B cell (primary cell): Measurements from ENCODE around the gene OXA1L. TPM values are rescaled to one million over a fixed set of nuclear protein-coding genes. Genes with fewer than 3 reads are reported as not detected.
A peak's percentile ranks its signal among the peaks of the same experiment; 100 is the strongest.

Experiments
- ATAC-seq: fragments of 200-7000 bp; cut with Tn5 transposase; one replicate; pipeline ENCODE4 v1.10.0; 2021; ENCODE audit warnings: low read depth, mild to moderate bottlenecking, moderate number of reproducible peaks, moderate library complexity
- CTCF ChIA-PET: fragments of 350-600 bp; sonication (Branson Sonifier 250); formaldehyde crosslinking; loops from one replicate; lab custom pipeline; 2021; ENCODE audit warnings: antibody characterized with exemption, inconsistent platforms; lab: Charles Lee
- POLR2A ChIA-PET: fragments of 350-600 bp; sonication (Branson Sonifier 250); formaldehyde crosslinking; loops from one replicate; lab custom pipeline; 2021; ENCODE audit warnings: antibody characterized with exemption; lab: Charles Lee
- DNase-seq: peaks from one replicate; pipeline ENCODE4 v3.0.0; 2013
- H2AFZ ChIP-seq: 2 replicates; pipeline ENCODE4 v1.6.1; 2012; ENCODE audit warnings: mild to moderate bottlenecking, low read depth, low read length; ENCODE audit not compliant: insufficient read depth, poor library complexity, severe bottlenecking
- H3K27ac ChIP-seq, 2 donors: 1 replicate in 1 of 2; 2 replicates in 1 of 2; pipeline ENCODE4 v1.5.1; 2012 to 2013; ENCODE audit warnings: low read length in 2 of 2, mild to moderate bottlenecking in 2 of 2, moderate library complexity in 1 of 2
- H3K27me3 ChIP-seq, 4 experiments: fragments of 200-600 bp in 1 of 4; sonication (generic) in 1 of 4; replicated peaks in 1 of 4; 1 replicate in 2 of 4; 2 replicates in 2 of 4; pipeline versions ENCODE4 v1.6.1 to v1.7.0; 2013 to 2016; ENCODE audit warnings: low read length in 3 of 4, mild to moderate bottlenecking in 2 of 4, mixed read lengths in 1 of 4, moderate library complexity in 1 of 4; ENCODE audit not compliant: insufficient read depth in 4 of 4, control insufficient read depth in 3 of 4; ENCODE audit errors: control extremely low read depth in 1 of 4
- H3K36me3 ChIP-seq, 2 experiments: replicated peaks in 1 of 2; 1 replicate in 1 of 2; 2 replicates in 1 of 2; pipeline versions ENCODE4 v1.6.1 to v1.7.1; 2013; ENCODE audit warnings: low read length in 1 of 2; ENCODE audit not compliant: insufficient read depth in 2 of 2, control insufficient read depth in 1 of 2; ENCODE audit errors: control extremely low read depth in 1 of 2, extremely low read depth in 1 of 2
- H3K4me1 ChIP-seq, 2 donors: fragments of 200-600 bp in 1 of 2; sonication (generic) in 1 of 2; 1 replicate in 1 of 2; 2 replicates in 1 of 2; pipeline versions ENCODE4 v1.5.1 to v1.6.1; 2013 to 2017; ENCODE audit warnings: low read length in 2 of 2; ENCODE audit not compliant: control insufficient read depth in 2 of 2, insufficient read depth in 2 of 2
- H3K4me2 ChIP-seq: replicated peaks from 2 replicates; pipeline ENCODE3; 2012; ENCODE audit warnings: mild to moderate bottlenecking, low read depth, low read length; ENCODE audit not compliant: poor library complexity, severe bottlenecking
- H3K4me3 ChIP-seq, 5 experiments: fragments of 200-600 bp in 1 of 5; sonication (generic) in 1 of 5; 1 replicate in 3 of 5; 2 replicates in 2 of 5; pipeline versions ENCODE4 v1.5.1 to v1.7.0; 2011 to 2016; ENCODE audit warnings: low read length in 4 of 5, mild to moderate bottlenecking in 4 of 5, low read depth in 2 of 5, control low read depth in 1 of 5, moderate library complexity in 1 of 5; ENCODE audit not compliant: insufficient read depth in 1 of 5; ENCODE audit errors: control extremely low read depth in 1 of 5, extremely low read depth in 1 of 5
- H3K79me2 ChIP-seq: fragments of 200-600 bp; sonication (generic); one replicate; pipeline ENCODE4 v1.6.0; 2016; ENCODE audit warnings: low read length; ENCODE audit not compliant: control insufficient read depth, insufficient read depth
- H3K9ac ChIP-seq: fragments of 200-600 bp; sonication (generic); 2 replicates; pipeline ENCODE4 v1.6.1; 2017; ENCODE audit warnings: mild to moderate bottlenecking, low read length, moderate library complexity
- H3K9me3 ChIP-seq, 3 donors: one replicate each; pipeline versions ENCODE4 v1.6.1 to v1.7.1; 2013; ENCODE audit warnings: low read length in 2 of 3; ENCODE audit not compliant: control insufficient read depth in 2 of 3, insufficient read depth in 1 of 3; ENCODE audit errors: control extremely low read depth in 1 of 3
- H4K20me1 ChIP-seq: 2 replicates; pipeline ENCODE4 v1.6.0; 2012; ENCODE audit warnings: mild to moderate bottlenecking, low read length; ENCODE audit not compliant: insufficient read depth, control insufficient read depth, poor library complexity, severe bottlenecking
- H3K27ac Mint-ChIP-seq: one replicate; pipeline ENCODE4 v1.8.0; 2021; ENCODE audit warnings: mixed read lengths
- H3K27me3 Mint-ChIP-seq: one replicate; pipeline ENCODE4 v1.8.0; 2021; ENCODE audit warnings: mixed read lengths
- H3K4me1 Mint-ChIP-seq: one replicate; pipeline ENCODE4 v1.8.0; 2021; ENCODE audit warnings: mixed read lengths
- H3K4me3 Mint-ChIP-seq: one replicate; pipeline ENCODE4 v1.8.0; 2021; ENCODE audit warnings: mixed read lengths
- H3K9me3 Mint-ChIP-seq: one replicate; pipeline ENCODE4 v1.8.0; 2022; ENCODE audit warnings: mixed read lengths; ENCODE audit not compliant: insufficient read depth
- EZH2 ChIP-seq: IDR thresholded peaks from 2 replicates; pipeline ENCODE4 v1.6.1; 2012; ENCODE audit warnings: borderline replicate concordance, low read depth, mild to moderate bottlenecking, moderate library complexity, low read length; ENCODE audit not compliant: insufficient read depth, poor library complexity, severe bottlenecking
- WGBS: methylation state at CpG from one replicate; pipeline ENCODE4 v1.1.5; 2013; ENCODE audit warnings: missing lambda C conversion rate; ENCODE audit not compliant: insufficient coverage; 5-methylcytosine and 5-hydroxymethylcytosine counted together
- intact Hi-C: fragments of 100-400 bp; cut with micrococcal nuclease; formaldehyde crosslinking; loops from one replicate; pipeline ENCODE4 v1.10.0; 2022
- polyA plus RNA-seq: library from polyadenylated mRNA; depleted of rRNA; stranded (reverse); fragments of >200 nt; gene quantifications from 2 replicates; pipeline ENCODE4 v1.2.3, GENCODE V29; 2012
- total RNA-seq, 2 donors: library from RNA; stranded (reverse); fragments of 120-200 nt in 1 of 2; gene quantifications; 1 replicate in 1 of 2; 2 replicates in 1 of 2; pipeline versions ENCODE4 v1.2.3 to v1.2.4, GENCODE V29; 2013 to 2022
- TF ChIP-seq, protein P1 (sequence below): fragments of 200-600 bp; IDR thresholded peaks from one replicate; pipeline ENCODE4 v1.8.0; 2022; ENCODE audit warnings: antibody characterized with exemption, mild to moderate bottlenecking

Gene OXA1L
- total and polyA plus RNA-seq, 2 donors (not counting 1 experiment from before 2014, with no cell fraction given) = 147 to 201 TPM

DNA sequence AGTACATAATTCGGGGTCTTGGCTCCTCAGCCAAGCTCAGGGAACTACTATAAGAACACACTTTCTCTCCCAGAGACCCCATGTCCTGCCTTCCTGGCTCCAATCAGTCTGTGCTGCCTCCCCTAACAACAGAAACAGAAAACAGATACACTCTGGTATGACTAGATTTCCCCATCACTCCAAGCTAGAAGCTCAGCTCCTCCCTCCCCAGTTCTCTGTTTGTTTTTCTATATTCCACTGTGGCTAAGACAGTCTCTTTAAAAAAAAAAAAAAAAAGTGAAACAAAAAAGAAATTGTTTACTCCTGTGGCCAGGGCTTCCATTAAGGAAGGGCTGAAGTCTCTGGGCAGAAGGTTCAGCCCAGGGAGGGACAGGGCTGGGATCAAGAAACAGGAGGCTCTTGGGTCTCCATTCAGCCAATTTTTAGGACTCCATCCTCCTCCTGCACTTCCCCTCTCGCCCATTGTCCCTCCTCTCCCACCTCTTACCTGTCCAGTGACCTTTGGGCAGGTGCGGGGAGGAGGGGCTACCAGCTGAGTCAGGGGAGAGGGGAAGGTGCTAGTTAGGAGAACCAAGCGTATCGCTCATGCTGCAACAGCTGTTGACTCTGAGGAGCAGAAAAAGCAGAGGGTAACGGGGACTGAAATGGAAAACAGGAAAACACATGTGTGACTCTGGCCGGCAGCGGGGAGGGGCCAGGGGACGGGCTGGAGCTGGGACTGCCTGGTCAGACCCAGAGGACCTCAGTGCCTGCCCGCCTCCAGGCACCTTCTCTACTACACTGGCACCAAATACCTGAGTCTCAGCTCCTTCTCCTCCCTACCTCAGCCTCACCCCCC is 52.9 kb downstream of the OXA1L start:
- 11% methylated on average over 9 of the region's 10 CpGs for WGBS
- peaks cover 41 to 57% of the 10 kb centered on the region in 2 donors for H3K4me1 ChIP-seq
- H3K4me1 Mint-ChIP-seq = peaks cover 74% of the 10 kb centered on the region
- ATAC-seq (peak; percentile 40), DNase-seq (no peak)
- H3K9ac ChIP-seq = no peak overlapping the region
- no peak overlapping the region for H3K4me3 ChIP-seq
- no peaks in the 10 kb centered on the region for H3K36me3 ChIP-seq
- peaks cover 0 to 6% (median 0%) of the 10 kb centered on the region in 3 donors for H3K9me3 ChIP-seq
- H3K27me3 ChIP-seq = no peaks in the 10 kb centered on the region
- H2AFZ ChIP-seq = peak overlapping the region; percentile 62
- peak overlapping the region; percentile 54 for H3K4me2 ChIP-seq
- TF ChIP-seq EZH2 = no peak
- TF ChIP-seq, protein P1, sequence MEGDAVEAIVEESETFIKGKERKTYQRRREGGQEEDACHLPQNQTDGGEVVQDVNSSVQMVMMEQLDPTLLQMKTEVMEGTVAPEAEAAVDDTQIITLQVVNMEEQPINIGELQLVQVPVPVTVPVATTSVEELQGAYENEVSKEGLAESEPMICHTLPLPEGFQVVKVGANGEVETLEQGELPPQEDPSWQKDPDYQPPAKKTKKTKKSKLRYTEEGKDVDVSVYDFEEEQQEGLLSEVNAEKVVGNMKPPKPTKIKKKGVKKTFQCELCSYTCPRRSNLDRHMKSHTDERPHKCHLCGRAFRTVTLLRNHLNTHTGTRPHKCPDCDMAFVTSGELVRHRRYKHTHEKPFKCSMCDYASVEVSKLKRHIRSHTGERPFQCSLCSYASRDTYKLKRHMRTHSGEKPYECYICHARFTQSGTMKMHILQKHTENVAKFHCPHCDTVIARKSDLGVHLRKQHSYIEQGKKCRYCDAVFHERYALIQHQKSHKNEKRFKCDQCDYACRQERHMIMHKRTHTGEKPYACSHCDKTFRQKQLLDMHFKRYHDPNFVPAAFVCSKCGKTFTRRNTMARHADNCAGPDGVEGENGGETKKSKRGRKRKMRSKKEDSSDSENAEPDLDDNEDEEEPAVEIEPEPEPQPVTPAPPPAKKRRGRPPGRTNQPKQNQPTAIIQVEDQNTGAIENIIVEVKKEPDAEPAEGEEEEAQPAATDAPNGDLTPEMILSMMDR = no peak
- POLR2A ChIA-PET = interaction anchor here (0.6 to 1.7 kb wide), 8 partner anchors 9 to 69 kb away, joined by 4 to 12 read pairs (median 6); no protein-coding TSS in a partner anchor
- H3K27ac Mint-ChIP-seq = peak overlapping the region; percentile 90
- no peaks in the 10 kb centered on the region for H3K27me3 Mint-ChIP-seq
- CTCF ChIA-PET = interaction anchor here (0.6 to 7.8 kb wide), 14 partner anchors 10 to 110 kb away, joined by 3 to 207 read pairs (median 4); partner anchors contain the start of genes MMP14, MRPL52 and OXA1L
- H3K4me3 Mint-ChIP-seq = peak overlapping the region; percentile 68
- H3K9me3 Mint-ChIP-seq = no peaks in the 10 kb centered on the region
- peak overlapping the region; percentile 40 to 43 for H3K27ac ChIP-seq
- no peaks in the 10 kb centered on the region for H3K79me2 ChIP-seq
- intact Hi-C loops = loop anchor here (1.0 to 2.0 kb wide), 3 partner anchors 8 to 29 kb away; no protein-coding TSS in a partner anchor
- no peaks in the 10 kb centered on the region for H4K20me1 ChIP-seq

GRCh38 chr14:22820731-22821130 is 54.2 kb downstream of the OXA1L start:
- no peak for DNase-seq
- Mint-ChIP-seq H3K4me3 (peak overlapping the region; percentile 57), H3K27ac (peak overlapping the region; percentile 74), H3K9me3 (no peaks in the 10 kb centered on the region), H3K27me3 (no peaks in the 10 kb centered on the region), H3K4me1 (peaks cover 70% of the 10 kb centered on the region)
- Histone ChIP-seq H3K9ac (no peak overlapping the region), H3K4me1 (peaks cover 35 to 51% of the 10 kb centered on the region in 2 donors), H3K4me3 (no peak overlapping the region), H3K79me2 (no peaks in the 10 kb centered on the region), H3K36me3 (no peaks in the 10 kb centered on the region), H2AFZ (no peak overlapping the region), H3K4me2 (no peak overlapping the region), H3K27ac (no peak overlapping the region), H3K27me3 (no peaks in the 10 kb centered on the region), H3K9me3 (peaks cover 0 to 6% (median 0%) of the 10 kb centered on the region in 3 donors), H4K20me1 (no peaks in the 10 kb centered on the region)
- POLR2A ChIA-PET = no interaction called here
- ATAC-seq = no peak
- CTCF ChIA-PET = interaction anchor here (1.8 to 7.8 kb wide), 7 partner anchors 9 to 79 kb away, joined by 10 to 207 read pairs (median 21); partner anchors contain the start of genes MRPL52 and OXA1L
- TF ChIP-seq, protein P1 = no peak
- no peak for TF ChIP-seq EZH2
- 100% methylated on average over 1 of the region's 1 CpG for WGBS
- intact Hi-C loops = no loop called here
